GM12873 (cell line): ENCODE data around the gene TEP1.

Experiments
- CTCF ChIP-seq: IDR thresholded peaks from 2 replicates; pipeline ENCODE4 v1.5.1; 2012; ENCODE audit warnings: low read depth, mild to moderate bottlenecking, moderate library complexity, low read length, control low read depth; ENCODE audit not compliant: insufficient read depth; ENCODE audit errors: missing control alignments

Gene TEP1

GRCh38 chr14:20415782-20416206, 2.5 kb upstream of the TEP1 start:
- peak; percentile 66 for TF ChIP-seq CTCF

- TF ChIP-seq CTCF, result no peak
Observed at GRCh38 chr14:20413744-20414082, 412 bp upstream of the TEP1 start.

GRCh38 chr14:20412411-20412810, 890 bp downstream of the TEP1 start:
- TF ChIP-seq CTCF, result no peak

GRCh38 chr14:20409226-20409625, 4.1 kb downstream of the TEP1 start:
- no peak for TF ChIP-seq CTCF

- TF ChIP-seq CTCF, result no peak
Observed at GRCh38 chr14:20403521-20403920, 9.8 kb downstream of the TEP1 start.

- no peak for TF ChIP-seq CTCF
Observed at GRCh38 chr14:20400965-20401593, 12.2 kb downstream of the TEP1 start.

GRCh38 chr14:20400589-20400964, 12.7 kb downstream of the TEP1 start:
- TF ChIP-seq CTCF, result no peak
